Gastrocnemius medialis (tissue), 4 donors: ENCODE measurements around the gene EIPR1. TPM values are rescaled to one million over a fixed set of nuclear protein-coding genes. Genes with fewer than 3 reads are reported as not detected.

Experiments used
- ATAC-seq, 2 donors: fragments of 150-250 bp; one replicate each; pipeline ENCODE4 v1.9.1; 2016
- DNase-seq, 2 donors: peaks; one replicate each; pipeline ENCODE4 v3.0.0-alpha.2; 2019
- H3K27ac ChIP-seq, 4 donors: fragments of 200-600 bp; sonication (generic); 1 replicate in 1 of 4; 2 replicates in 3 of 4; pipeline ENCODE4 v1.5.1; 2016 to 2018; ENCODE audit warnings: mild to moderate bottlenecking in 2 of 4, moderate library complexity in 1 of 4
- H3K27me3 ChIP-seq, 3 donors: fragments of 200-600 bp; sonication (generic) in 2 of 3; 1 replicate in 1 of 3; 2 replicates in 2 of 3; pipeline versions ENCODE4 v1.5.1 to v1.6.0; 2016 to 2019; ENCODE audit warnings: mild to moderate bottlenecking in 1 of 3, moderate library complexity in 1 of 3
- H3K36me3 ChIP-seq, 2 donors: fragments of 200-600 bp; sonication (generic) in 1 of 2; one replicate each; pipeline ENCODE4 v1.5.1; 2017 to 2018
- H3K4me1 ChIP-seq, 2 donors: fragments of 200-600 bp; sonication (generic) in 1 of 2; one replicate each; pipeline ENCODE4 v1.5.1; 2016 to 2017; ENCODE audit warnings: mild to moderate bottlenecking in 2 of 2
- H3K4me3 ChIP-seq, 4 donors: fragments of 200-600 bp; sonication (generic) in 3 of 4; 1 replicate in 1 of 4; 2 replicates in 3 of 4; pipeline ENCODE4 v1.5.1; 2016 to 2019; ENCODE audit warnings: mild to moderate bottlenecking in 2 of 4
- H3K9me3 ChIP-seq, 3 donors: fragments of 200-600 bp; sonication (generic) in 2 of 3; 1 replicate in 1 of 3; 2 replicates in 2 of 3; pipeline ENCODE4 v1.5.1; 2016 to 2019
- POLR2A ChIP-seq, 2 donors: fragments of 450-650 bp; IDR thresholded peaks; one replicate each; pipeline ENCODE4 v1.6.1; 2017; ENCODE audit warnings: antibody characterized with exemption in 2 of 2, mild to moderate bottlenecking in 2 of 2, moderate library complexity in 2 of 2
- in situ Hi-C, 4 donors: fragments of 200-750 bp; cut with MboI; loops; one replicate each; pipeline versions ENCODE4 v1.15.0 to v1.8.0; 2017; ENCODE audit warnings: low sequenced_read_pairs in 4 of 4
- intact Hi-C: fragments of 100-400 bp; cut with DNase I; formaldehyde crosslinking; loops from one replicate; pipeline ENCODE4 v1.15.1; 2023; ENCODE audit warnings: low total_unique reads
- total RNA-seq, 4 donors: library from RNA; depleted of rRNA; stranded (reverse); fragments of >200 nt; gene quantifications; one replicate each; pipeline versions ENCODE4 v1.1.0 to v1.2.3, GENCODE V29; 2016
- TF ChIP-seq, protein P1 (sequence below), 5 experiments: fragments of 450-650 bp in 3 of 5; fragments of 200-600 bp in 2 of 5; sonication (generic) in 2 of 5; IDR thresholded peaks in 4 of 5; conservative IDR thresholded peaks in 1 of 5; 1 replicate in 4 of 5; 2 replicates in 1 of 5; pipeline ENCODE4 v1.5.1; 2016 to 2019; ENCODE audit warnings: antibody characterized with exemption in 5 of 5, mild to moderate bottlenecking in 3 of 5, moderate library complexity in 3 of 5

Gene EIPR1
- total RNA-seq, 4 donors from 2014 or later, result 23.2 to 30.5 (median 24.4) TPM

DNA sequence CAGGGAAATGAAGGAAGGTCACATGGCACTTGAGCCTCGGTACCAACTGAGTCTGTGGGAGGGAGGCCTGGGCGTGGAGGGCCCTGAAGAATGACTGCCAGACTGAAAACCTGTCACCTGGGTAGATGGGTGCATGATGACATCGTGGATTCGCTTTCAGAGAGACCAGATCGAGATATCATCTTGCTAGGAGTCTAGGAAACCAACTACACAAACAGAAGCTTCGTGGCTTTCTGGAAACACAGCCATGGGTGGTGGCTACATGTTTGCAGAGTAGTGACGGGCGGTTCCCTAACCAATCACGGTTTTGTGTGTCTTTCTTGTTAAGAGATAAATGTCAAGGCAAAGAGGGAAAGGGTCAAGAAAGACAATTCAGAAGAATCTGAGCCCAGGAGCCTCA is 155.0 kb downstream of the EIPR1 start:
- in situ Hi-C loops, result no loop called here
- intact Hi-C loops, result no loop called here
- DNase-seq (no peak), ATAC-seq (no peak)
- Histone ChIP-seq H3K4me1 (no peaks in the 10 kb centered on the region), H3K4me3 (no peak overlapping the region), H3K27ac (no peak overlapping the region), H3K36me3 (no peaks in the 10 kb centered on the region), H3K27me3 (no peaks in the 10 kb centered on the region), H3K9me3 (no peaks in the 10 kb centered on the region)
- no peak for TF ChIP-seq POLR2A (IDR thresholded peaks at IDR 0.05)
- TF ChIP-seq, protein P1, sequence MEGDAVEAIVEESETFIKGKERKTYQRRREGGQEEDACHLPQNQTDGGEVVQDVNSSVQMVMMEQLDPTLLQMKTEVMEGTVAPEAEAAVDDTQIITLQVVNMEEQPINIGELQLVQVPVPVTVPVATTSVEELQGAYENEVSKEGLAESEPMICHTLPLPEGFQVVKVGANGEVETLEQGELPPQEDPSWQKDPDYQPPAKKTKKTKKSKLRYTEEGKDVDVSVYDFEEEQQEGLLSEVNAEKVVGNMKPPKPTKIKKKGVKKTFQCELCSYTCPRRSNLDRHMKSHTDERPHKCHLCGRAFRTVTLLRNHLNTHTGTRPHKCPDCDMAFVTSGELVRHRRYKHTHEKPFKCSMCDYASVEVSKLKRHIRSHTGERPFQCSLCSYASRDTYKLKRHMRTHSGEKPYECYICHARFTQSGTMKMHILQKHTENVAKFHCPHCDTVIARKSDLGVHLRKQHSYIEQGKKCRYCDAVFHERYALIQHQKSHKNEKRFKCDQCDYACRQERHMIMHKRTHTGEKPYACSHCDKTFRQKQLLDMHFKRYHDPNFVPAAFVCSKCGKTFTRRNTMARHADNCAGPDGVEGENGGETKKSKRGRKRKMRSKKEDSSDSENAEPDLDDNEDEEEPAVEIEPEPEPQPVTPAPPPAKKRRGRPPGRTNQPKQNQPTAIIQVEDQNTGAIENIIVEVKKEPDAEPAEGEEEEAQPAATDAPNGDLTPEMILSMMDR (IDR thresholded peaks at IDR 0.05 in 4 of 5, conservative IDR thresholded peaks at IDR 0.05 in 1 of 5), result no peak

- H3K36me3 ChIP-seq, result no peaks in the 10 kb centered on the region
- ATAC-seq, result no peak
These were observed 158.1 kb downstream of the EIPR1 start for GRCh38 chr2:3219536-3219935.

GRCh38 chr2:3217646-3218045 is 160.0 kb downstream of the EIPR1 start:
- no peaks in the 10 kb centered on the region for H3K36me3 ChIP-seq
- H3K4me1 ChIP-seq, result no peaks in the 10 kb centered on the region
- TF ChIP-seq, protein P1 (IDR thresholded peaks at IDR 0.05 in 4 of 5, conservative IDR thresholded peaks at IDR 0.05 in 1 of 5), result no peak
- TF ChIP-seq POLR2A (IDR thresholded peaks at IDR 0.05), result no peak
- no peak overlapping the region for H3K4me3 ChIP-seq
- no peak for ATAC-seq
- H3K27me3 ChIP-seq, result no peaks in the 10 kb centered on the region
- no peak overlapping the region for H3K27ac ChIP-seq
- H3K9me3 ChIP-seq, result no peaks in the 10 kb centered on the region
- in situ Hi-C loops (no loop called here), intact Hi-C loops (no loop called here)
- no peak for DNase-seq

More at GRCh38 chr2:3219536-3219935, 158.1 kb downstream of the EIPR1 start:
- TF ChIP-seq, protein P1 (IDR thresholded peaks at IDR 0.05 in 4 of 5, conservative IDR thresholded peaks at IDR 0.05 in 1 of 5), result no peak
- TF ChIP-seq POLR2A (IDR thresholded peaks at IDR 0.05), result no peak
- intact Hi-C loops (no loop called here), in situ Hi-C loops (no loop called here)
- Histone ChIP-seq H3K27me3 (no peaks in the 10 kb centered on the region), H3K4me1 (no peaks in the 10 kb centered on the region), H3K4me3 (no peak overlapping the region), H3K27ac (no peak overlapping the region), H3K9me3 (no peaks in the 10 kb centered on the region)
- no peak for DNase-seq

DNA sequence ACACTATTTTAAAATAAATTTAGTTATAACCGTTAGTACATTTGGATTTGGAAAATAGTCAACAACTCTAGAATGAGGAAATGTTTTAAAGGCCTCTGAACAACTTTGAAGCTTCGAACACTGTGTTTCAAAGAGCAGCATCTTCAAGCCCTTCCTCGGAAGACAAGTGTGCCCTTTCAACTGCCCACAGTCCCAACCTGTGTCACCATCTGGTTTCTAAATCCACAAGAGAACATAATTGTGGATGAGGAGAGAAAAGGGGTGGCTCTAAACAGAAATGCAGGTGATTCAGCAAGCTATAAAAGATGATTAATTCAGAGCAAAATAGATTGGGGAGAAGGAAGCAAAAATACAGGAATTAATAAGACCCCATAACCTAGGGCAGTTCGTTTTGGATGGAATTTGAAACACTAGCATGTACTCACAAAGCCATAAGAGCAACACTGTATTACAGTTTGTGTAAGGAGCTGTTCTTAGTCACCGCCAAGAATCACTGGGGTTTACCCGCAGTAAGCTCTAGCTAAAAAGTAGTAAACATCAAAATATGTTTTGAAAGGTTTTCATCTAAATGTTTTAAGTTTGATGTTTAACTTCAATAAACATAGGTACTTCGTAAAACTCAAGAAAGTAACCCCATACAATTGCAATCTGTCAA is 160.7 kb downstream of the EIPR1 start:
- ATAC-seq (no peak), DNase-seq (no peak)
- Histone ChIP-seq H3K27me3 (no peaks in the 10 kb centered on the region), H3K36me3 (no peaks in the 10 kb centered on the region), H3K27ac (no peak overlapping the region), H3K9me3 (no peaks in the 10 kb centered on the region), H3K4me3 (no peak overlapping the region), H3K4me1 (no peaks in the 10 kb centered on the region)
- in situ Hi-C loops (no loop called here), intact Hi-C loops (no loop called here)
- TF ChIP-seq, protein P1 (IDR thresholded peaks at IDR 0.05 in 4 of 5, conservative IDR thresholded peaks at IDR 0.05 in 1 of 5), result no peak
- TF ChIP-seq POLR2A (IDR thresholded peaks at IDR 0.05), result no peak
